K562 (cell line): Measurements from ENCODE around the gene SLC22A12. TPM values are rescaled to one million over a fixed set of nuclear protein-coding genes. Genes with fewer than 3 reads are reported as not detected.

Experiments used
- ATAC-seq: fragments of 200-7000 bp; cut with Tn5 transposase; 3 replicates; pipeline ENCODE4 v1.9.1; 2020; ENCODE audit warnings: moderate library complexity
- BruUV-seq: library from RNA; stranded (reverse); fragments of 400-500 nt; replicated peaks from 2 replicates; lab custom pipeline; 2021; lab: Mats Ljungman, UMichigan
- CTCF ChIA-PET: fragments of 300-600 bp; formaldehyde crosslinking; extraction: SDS; loops from one replicate; lab custom pipeline; 2021; ENCODE audit warnings: low intra/inter-chr PET ratio; lab: Yijun Ruan, JAX
- POLR2A ChIA-PET: fragments of 300-600, 350-650 bp; sonication (Branson Sonifier 250); formaldehyde crosslinking; extraction: SDS; loops from one replicate; lab custom pipeline; 2021; ENCODE audit warnings: antibody characterized with exemption, inconsistent platforms; lab: Yijun Ruan, JAX
- DNase-seq, 4 experiments: peaks; one replicate each; pipeline versions ENCODE4 v3.0.0 to v3.0.0-alpha.2; 2011 to 2018; ENCODE audit warnings: low spot score in 3 of 4, mixed read lengths in 3 of 4; ENCODE audit errors: extremely low read depth in 1 of 4
- FAIRE-seq: peaks from 2 replicates; lab custom pipeline; 2011; peaks lifted over from hg19 to GRCh38; lab: Jason Lieb, UNC
- H2AFZ ChIP-seq: 2 replicates; pipeline ENCODE4 v1.6.0; 2011; ENCODE audit warnings: low read depth, low read length, control low read depth, inconsistent platforms
- H3K27ac ChIP-seq: fragments of 200-600 bp; 3 replicates; pipeline ENCODE4 v1.8.0; 2011; ENCODE audit warnings: low read depth, mild to moderate bottlenecking, control low read depth, inconsistent platforms, low read length, moderate library complexity, mixed read lengths; ENCODE audit errors: extremely low read depth
- H3K27me3 ChIP-seq, 2 experiments: fragments of 300-600 bp in 1 of 2; 2 replicates in 1 of 2; 3 replicates in 1 of 2; pipeline versions ENCODE4 v1.6.0 to v1.8.0; 2011; ENCODE audit warnings: inconsistent platforms in 2 of 2, low read length in 2 of 2, mild to moderate bottlenecking in 1 of 2, mixed read lengths in 1 of 2, moderate library complexity in 1 of 2; ENCODE audit not compliant: control insufficient read depth in 2 of 2, insufficient read depth in 2 of 2
- H3K36me3 ChIP-seq: fragments of 300-600 bp; 3 replicates; pipeline ENCODE4 v1.8.0; 2011; ENCODE audit warnings: mild to moderate bottlenecking, low read length, inconsistent platforms; ENCODE audit not compliant: control insufficient read depth, insufficient read depth
- H3K4me1 ChIP-seq, 2 experiments: fragments of 200-600 bp in 1 of 2; replicated peaks in 1 of 2; 2 replicates in 1 of 2; 3 replicates in 1 of 2; pipeline versions ENCODE4 v1.5.1 to v1.8.0; 2011; ENCODE audit warnings: inconsistent platforms in 2 of 2, low read length in 2 of 2, mild to moderate bottlenecking in 1 of 2, mixed read lengths in 1 of 2, moderate library complexity in 1 of 2; ENCODE audit not compliant: control insufficient read depth in 2 of 2, insufficient read depth in 2 of 2
- H3K4me2 ChIP-seq: 2 replicates; pipeline ENCODE4 v1.6.1; 2011; ENCODE audit warnings: low read length, control low read depth, inconsistent platforms, mixed read lengths; ENCODE audit not compliant: insufficient read depth
- H3K4me3 ChIP-seq: fragments of 200-600 bp; sonication (generic), shearing (Covaris generic); 2 replicates; pipeline ENCODE4 v1.5.1; 2016; ENCODE audit warnings: control low read depth, inconsistent platforms
- H3K79me2 ChIP-seq: fragments of 200-600 bp; 3 replicates; pipeline ENCODE4 v1.8.0; 2011; ENCODE audit warnings: low read length, inconsistent platforms; ENCODE audit not compliant: control insufficient read depth, insufficient read depth
- H3K9ac ChIP-seq, 2 experiments: 2 replicates each; pipeline versions ENCODE4 v1.6.0 to v1.6.1; 2011; ENCODE audit warnings: low read depth in 2 of 2, low read length in 2 of 2, control low read depth in 1 of 2, inconsistent platforms in 1 of 2, mild to moderate bottlenecking in 1 of 2, mixed read lengths in 1 of 2; ENCODE audit not compliant: insufficient read depth in 1 of 2
- H3K9me1 ChIP-seq: one replicate; pipeline ENCODE4 v1.6.0; 2011; ENCODE audit warnings: inconsistent platforms, mild to moderate bottlenecking, low read length, moderate library complexity; ENCODE audit not compliant: control insufficient read depth, insufficient read depth
- H3K9me3 ChIP-seq: replicated peaks from 2 replicates; pipeline ENCODE4 v1.5.1; 2011; ENCODE audit warnings: low read depth, low read length, inconsistent platforms; ENCODE audit not compliant: control insufficient read depth, insufficient read depth
- H4K20me1 ChIP-seq: replicated peaks from 2 replicates; pipeline ENCODE4 v1.6.1; 2011; ENCODE audit warnings: low read length, inconsistent platforms, mixed read lengths; ENCODE audit not compliant: control insufficient read depth, insufficient read depth
- PRPF4 ChIP-seq: fragments of 200-400 bp; formaldehyde crosslinking; IDR thresholded peaks from one replicate; pipeline ENCODE4 v1.6.1; 2017; ENCODE audit warnings: low read length, low read depth, mild to moderate bottlenecking; ENCODE audit not compliant: insufficient read depth, poor library complexity, severe bottlenecking
- PTBP1 ChIP-seq: fragments of 200-400 bp; formaldehyde crosslinking; IDR thresholded peaks from 2 replicates; pipeline ENCODE4 v1.6.1; 2017; ENCODE audit warnings: low read depth, low read length
- ZNF766 ChIP-seq: fragments of 200-800 bp; sonication (Bioruptor generic); conservative IDR thresholded peaks from 2 replicates; pipeline ENCODE4 v1.6.1; 2016; ENCODE audit warnings: missing genetic modification characterization, missing compliant biosample characterization
- WGBS: fragments of 100-300 bp; shearing (Covaris generic); methylation state at CpG from one replicate; pipeline ENCODE4 v1.1.6; 2016; ENCODE audit warnings: low coverage, mixed read lengths; ENCODE audit not compliant: insufficient coverage; ENCODE audit errors: missing lambda C conversion rate; 5-methylcytosine and 5-hydroxymethylcytosine counted together
- in situ Hi-C: fragments of 300-500 bp; cut with MboI; formaldehyde crosslinking; loops from 4 replicates; pipeline ENCODE4 v1.15.0; 2018; ENCODE audit warnings: inconsistent platforms, mixed read lengths
- intact Hi-C: fragments of 100-400 bp; cut with micrococcal nuclease; formaldehyde crosslinking; loops from 2 replicates; pipeline ENCODE4 v1.14.2; 2022
- polyA plus RNA-seq, 8 experiments: library from polyadenylated mRNA; depleted of rRNA in 4 of 8; stranded (reverse) in 5 of 8; unstranded in 3 of 8; fragments of >200 nt; fragmentation: Nextera tagmentation in 2 of 8; fragmentation: Illumina TruSeq in 1 of 8; extraction: Ambion mirVana in 2 of 8; extraction: Trizol in 1 of 8; gene quantifications; 2 replicates each; pipeline versions ENCODE4 v1.2.1 to v1.2.3, GENCODE V29; 2011 to 2014; ENCODE audit warnings: inconsistent platforms in 1 of 8, missing spikeins in 1 of 8
- total RNA-seq, 7 experiments: library from RNA; depleted of rRNA in 6 of 7; stranded (reverse); fragments of >200 nt in 6 of 7; fragmentation: Illumina TruSeq in 2 of 7; extraction: Trizol in 2 of 7; gene quantifications; 2 replicates each; pipeline versions ENCODE4 v1.2.1 to v1.2.3, GENCODE V29; 2011 to 2021; ENCODE audit warnings: low replicate concordance in 1 of 7
- TF ChIP-seq, protein P1 (sequence below): sonication (generic); formaldehyde crosslinking; IDR thresholded peaks from 2 replicates; pipeline ENCODE4 v1.8.1; 2023; ENCODE audit warnings: mild to moderate bottlenecking, missing genetic modification reagents, moderate library complexity

SLC22A12 gene
- total and polyA plus RNA-seq, 9 of the 15 experiments (the other 6 are each of a cell fraction or from before 2014, with no cell fraction given), result not detected

DNA sequence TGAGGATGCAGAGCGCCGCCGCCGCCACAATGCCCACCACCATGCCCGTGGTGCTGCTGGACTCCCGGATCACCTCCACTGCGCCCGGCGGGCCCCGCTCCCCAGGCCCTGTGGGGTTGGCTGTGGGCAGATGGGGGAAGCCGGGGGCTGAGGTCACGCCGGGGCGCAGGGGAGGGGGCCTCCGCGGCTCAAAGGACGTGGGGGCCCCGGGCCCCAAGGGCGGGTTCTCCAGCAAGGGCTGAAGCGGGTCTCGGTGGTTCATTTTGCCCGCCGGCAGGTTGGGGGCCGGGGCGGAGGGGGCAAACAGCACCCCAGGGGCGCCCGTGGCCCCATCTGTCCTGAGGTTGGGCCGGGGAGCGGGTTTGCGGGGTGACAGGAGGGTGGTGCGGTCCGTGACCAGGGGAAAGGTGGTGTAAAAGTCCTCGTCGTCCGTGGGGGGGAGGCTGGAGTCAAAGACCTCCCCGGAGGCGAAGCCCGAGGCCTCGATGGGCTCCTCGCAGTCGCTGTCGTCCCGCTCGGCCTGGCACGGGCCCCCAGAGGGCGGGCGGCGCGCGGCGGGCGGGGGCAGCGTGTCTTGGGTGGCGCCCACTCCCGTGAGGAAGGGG is 16.5 kb downstream of the SLC22A12 start:
- Histone ChIP-seq H3K27me3 (peaks cover 7 to 31% of the 10 kb centered on the region in 2 experiments; a peak in 4 of 5 replicates), H3K79me2 (no peaks in the 10 kb centered on the region), H3K36me3 (no peaks in the 10 kb centered on the region), H3K9me3 (no peaks in the 10 kb centered on the region), H3K4me3 (no peak overlapping the region), H3K4me1 (peaks cover 0 to 25% of the 10 kb centered on the region in 2 experiments; a peak in 3 of 5 replicates), H4K20me1 (peaks cover 9% of the 10 kb centered on the region; the same call in 1 of the 2 replicates), H3K27ac (no peak overlapping the region), H2AFZ (no peak overlapping the region), H3K4me2 (no peak overlapping the region), H3K9me1 (no peaks in the 10 kb centered on the region), H3K9ac (no peak overlapping the region)
- ChIA-PET POLR2A (no interaction called here), CTCF (no interaction called here)
- WGBS, result 49% methylated on average over 29 of the region's 55 CpGs
- in situ Hi-C loops, result no loop called here
- ATAC-seq (no peak), FAIRE-seq (no peak), DNase-seq (no peak)
- no TSS peak for BruUV-seq
- TF ChIP-seq PRPF4, result no peak
- intact Hi-C loops, result no loop called here

DNA sequence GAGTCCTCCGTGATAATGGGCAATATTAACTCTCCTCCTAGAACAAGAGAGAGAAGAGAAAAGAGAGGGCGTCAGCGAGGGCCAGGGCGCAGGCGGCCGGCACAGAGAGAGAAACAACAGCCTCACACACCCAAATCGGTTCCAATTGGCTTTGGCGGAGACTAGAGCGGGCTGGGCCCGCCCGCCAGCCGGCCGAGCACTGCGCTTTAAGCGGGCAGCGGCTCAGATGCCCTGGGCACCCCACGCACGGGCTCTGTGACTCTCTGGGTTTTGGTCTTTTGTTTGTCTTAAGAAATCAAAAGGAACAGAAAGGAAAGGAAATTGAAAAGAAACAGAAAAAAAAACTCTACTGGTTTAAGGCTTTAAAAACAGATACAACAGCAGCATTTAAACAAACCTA is 17.0 kb downstream of the SLC22A12 start:
- DNase-seq (no peak), FAIRE-seq (no peak), ATAC-seq (no peak)
- no peak overlapping the region for H2AFZ ChIP-seq
- H3K4me2 ChIP-seq, result no peak overlapping the region
- H3K9me1 ChIP-seq, result no peaks in the 10 kb centered on the region
- H3K36me3 ChIP-seq, result no peaks in the 10 kb centered on the region
- peaks cover 0 to 21% of the 10 kb centered on the region in 2 experiments; a peak in 3 of 5 replicates for H3K4me1 ChIP-seq
- peaks cover 6% of the 10 kb centered on the region; the same call in 1 of the 2 replicates for H4K20me1 ChIP-seq
- CTCF ChIA-PET, result no interaction called here
- H3K79me2 ChIP-seq, result no peaks in the 10 kb centered on the region
- intact Hi-C loops, result no loop called here
- POLR2A ChIA-PET, result no interaction called here
- in situ Hi-C loops, result no loop called here
- H3K27me3 ChIP-seq, result peaks cover 10 to 36% of the 10 kb centered on the region in 2 experiments; a peak in 4 of 5 replicates
- 27% methylated on average over 12 of the region's 18 CpGs for WGBS
- no peaks in the 10 kb centered on the region for H3K9me3 ChIP-seq
- H3K9ac ChIP-seq, result no peak overlapping the region
- BruUV-seq, result no TSS peak
- no peak overlapping the region for H3K27ac ChIP-seq
- no peak overlapping the region for H3K4me3 ChIP-seq
- TF ChIP-seq PTBP1 (no peak), ZNF766 (CRISPR knock-in tag) (no peak)
- TF ChIP-seq, protein P1, sequence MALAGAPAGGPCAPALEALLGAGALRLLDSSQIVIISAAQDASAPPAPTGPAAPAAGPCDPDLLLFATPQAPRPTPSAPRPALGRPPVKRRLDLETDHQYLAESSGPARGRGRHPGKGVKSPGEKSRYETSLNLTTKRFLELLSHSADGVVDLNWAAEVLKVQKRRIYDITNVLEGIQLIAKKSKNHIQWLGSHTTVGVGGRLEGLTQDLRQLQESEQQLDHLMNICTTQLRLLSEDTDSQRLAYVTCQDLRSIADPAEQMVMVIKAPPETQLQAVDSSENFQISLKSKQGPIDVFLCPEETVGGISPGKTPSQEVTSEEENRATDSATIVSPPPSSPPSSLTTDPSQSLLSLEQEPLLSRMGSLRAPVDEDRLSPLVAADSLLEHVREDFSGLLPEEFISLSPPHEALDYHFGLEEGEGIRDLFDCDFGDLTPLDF (CRISPR knock-in tag), result no peak
